D721Med (cell line): ENCODE measurements around the gene RNF41.

Experiments used
- DNase-seq: peaks from one replicate; pipeline ENCODE4 v3.0.0; 2011; ENCODE audit warnings: low spot score; ENCODE audit not compliant: insufficient read length
- FAIRE-seq: peaks from 2 replicates; lab custom pipeline; 2011; peaks lifted over from hg19 to GRCh38; lab: Jason Lieb, UNC
- TF ChIP-seq, protein P1 (sequence below): IDR thresholded peaks from 2 replicates; pipeline ENCODE4 v1.5.1; 2012; ENCODE audit warnings: mild to moderate bottlenecking, control low read depth; ENCODE audit not compliant: insufficient read depth; ENCODE audit errors: missing control alignments

RNF41 gene

DNA sequence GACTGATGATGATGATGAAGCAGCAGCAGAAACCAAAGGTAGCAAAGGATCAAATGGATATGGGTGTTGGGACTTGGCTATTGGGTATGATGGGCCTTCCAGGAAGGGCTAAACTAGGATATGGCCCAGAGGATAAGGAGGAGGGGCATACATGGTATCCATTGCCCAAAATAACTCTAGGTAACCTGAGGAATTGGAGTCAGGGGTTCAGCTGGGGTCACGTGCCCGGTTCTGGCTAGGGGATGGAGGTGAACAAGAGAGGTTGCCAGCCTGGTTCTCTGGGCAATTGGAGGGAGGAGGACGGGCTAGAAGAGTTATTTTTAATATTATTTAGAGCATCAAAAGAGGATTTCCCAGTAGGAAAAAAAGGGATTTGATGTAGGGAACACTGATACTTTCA, 39.2 kb upstream of the RNF41 start:
- DNase-seq (no peak), FAIRE-seq (no peak)
- TF ChIP-seq, protein P1, sequence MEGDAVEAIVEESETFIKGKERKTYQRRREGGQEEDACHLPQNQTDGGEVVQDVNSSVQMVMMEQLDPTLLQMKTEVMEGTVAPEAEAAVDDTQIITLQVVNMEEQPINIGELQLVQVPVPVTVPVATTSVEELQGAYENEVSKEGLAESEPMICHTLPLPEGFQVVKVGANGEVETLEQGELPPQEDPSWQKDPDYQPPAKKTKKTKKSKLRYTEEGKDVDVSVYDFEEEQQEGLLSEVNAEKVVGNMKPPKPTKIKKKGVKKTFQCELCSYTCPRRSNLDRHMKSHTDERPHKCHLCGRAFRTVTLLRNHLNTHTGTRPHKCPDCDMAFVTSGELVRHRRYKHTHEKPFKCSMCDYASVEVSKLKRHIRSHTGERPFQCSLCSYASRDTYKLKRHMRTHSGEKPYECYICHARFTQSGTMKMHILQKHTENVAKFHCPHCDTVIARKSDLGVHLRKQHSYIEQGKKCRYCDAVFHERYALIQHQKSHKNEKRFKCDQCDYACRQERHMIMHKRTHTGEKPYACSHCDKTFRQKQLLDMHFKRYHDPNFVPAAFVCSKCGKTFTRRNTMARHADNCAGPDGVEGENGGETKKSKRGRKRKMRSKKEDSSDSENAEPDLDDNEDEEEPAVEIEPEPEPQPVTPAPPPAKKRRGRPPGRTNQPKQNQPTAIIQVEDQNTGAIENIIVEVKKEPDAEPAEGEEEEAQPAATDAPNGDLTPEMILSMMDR: no peak

DNA sequence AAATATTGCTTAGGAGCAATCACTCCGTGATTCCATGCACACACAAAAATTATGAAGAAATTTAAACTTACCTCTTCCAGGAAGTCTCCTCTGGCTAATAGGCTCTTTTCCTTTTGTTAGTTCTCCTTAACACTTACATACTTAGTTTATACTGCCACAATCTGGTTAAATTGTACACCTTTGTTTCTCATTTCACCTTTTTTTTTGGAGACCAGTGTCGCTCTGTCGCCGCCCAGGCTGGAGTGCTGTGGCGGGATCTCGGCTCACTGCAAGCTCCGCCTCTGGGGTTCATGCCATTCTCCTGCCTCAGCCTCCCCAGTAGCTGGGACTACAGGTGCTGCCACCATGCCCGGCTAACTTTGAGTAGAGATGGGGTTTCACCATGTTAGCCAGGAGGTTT, 38.7 kb upstream of the RNF41 start:
- no peak for FAIRE-seq
- DNase-seq: no peak
- TF ChIP-seq, protein P1: no peak

DNA sequence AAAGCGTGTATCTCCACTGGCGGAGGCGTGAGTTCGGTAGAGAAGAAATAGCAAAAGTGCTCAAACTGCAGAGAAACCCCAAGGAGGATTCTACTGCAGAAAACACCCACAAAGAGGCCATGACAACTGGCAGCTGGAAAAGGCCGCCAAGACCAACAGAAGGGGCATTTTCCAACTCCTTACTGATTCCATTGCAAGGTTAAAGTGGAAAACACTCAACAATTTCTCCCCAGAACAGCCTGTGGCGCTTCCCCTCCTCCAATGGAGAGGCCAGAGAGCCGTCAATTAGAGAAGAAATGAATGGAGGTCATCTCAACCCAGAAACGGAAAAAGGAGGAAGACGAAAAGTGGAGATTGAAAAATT, 37.1 kb upstream of the RNF41 start:
- FAIRE-seq (no peak), DNase-seq (no peak)
- TF ChIP-seq, protein P1: no peak

DNA sequence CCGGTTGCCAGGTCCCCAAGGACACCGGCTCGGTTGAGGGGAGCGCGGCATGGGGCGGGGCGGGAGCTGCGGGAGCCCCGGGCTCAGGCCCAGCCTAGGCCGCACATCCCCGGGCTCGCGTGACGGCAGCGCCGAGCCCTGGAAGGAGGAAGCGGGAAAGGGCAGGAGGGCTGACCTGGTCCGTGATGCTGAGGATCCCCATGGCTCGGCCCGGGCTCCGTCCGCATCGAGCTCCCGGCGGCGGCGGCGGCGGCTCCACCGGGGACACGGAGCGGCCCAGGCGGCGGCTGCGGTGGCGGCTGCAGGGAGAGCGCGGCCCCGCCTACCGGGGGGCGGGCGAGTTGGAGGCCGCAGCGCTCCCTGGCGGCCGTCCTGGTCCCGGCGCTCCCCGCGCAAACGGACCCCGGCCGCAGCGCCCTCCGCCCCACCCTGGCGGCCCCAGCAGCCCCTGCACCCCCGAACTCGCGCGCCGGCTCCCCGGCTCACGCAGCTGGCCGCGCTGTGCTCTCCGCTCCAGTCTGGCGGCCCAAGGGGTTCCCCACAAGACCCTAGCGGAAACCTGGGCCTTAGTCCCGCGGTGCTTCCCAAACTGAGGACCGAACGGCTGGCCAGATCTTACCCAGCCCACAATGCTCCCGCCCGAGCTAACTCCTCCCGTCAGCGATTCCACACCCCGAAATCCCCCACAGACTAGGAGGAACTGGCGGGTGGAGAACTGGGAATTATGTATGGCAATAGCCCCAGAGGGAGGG, 36.5 kb upstream of the RNF41 start, which contains the start of gene ANKRD52:
Gene ANKRD52 (minus strand): TSS at position 317 of the 752 bp plus-strand sequence. CDS start 115 bp downstream, at position 202.
- peak; percentile 77 for DNase-seq
- TF ChIP-seq, protein P1: peak; percentile 55
- FAIRE-seq: no peak

DNA sequence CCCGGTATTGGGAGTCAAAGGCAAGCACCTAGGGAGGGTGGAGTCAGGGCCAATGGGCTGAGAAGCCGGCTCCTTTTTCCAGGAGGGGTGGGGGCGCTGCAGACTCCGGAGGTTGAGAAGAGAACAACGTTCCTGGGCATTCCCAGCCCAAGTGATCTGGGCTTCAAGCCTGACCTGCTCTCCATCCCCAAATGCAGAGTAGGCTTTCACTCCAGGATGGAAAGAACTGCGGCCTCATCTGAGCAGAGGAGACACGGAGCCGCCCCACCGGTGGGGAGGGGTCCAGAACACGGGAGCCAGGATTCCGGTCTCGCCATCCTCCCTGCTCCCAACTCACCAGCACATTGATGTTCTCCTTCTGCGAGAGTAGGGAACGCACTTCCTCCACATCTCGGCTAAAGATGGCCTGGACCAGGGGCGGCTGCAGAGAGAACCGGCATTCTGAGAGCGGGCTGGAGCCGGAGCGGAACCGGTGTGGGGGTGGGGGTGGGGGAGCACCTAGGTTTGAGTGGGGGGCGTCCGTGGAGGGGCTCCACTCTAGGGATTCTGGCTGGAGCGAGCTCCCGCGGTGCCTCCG, 35.9 kb upstream of the RNF41 start:
- DNase-seq: no peak
- TF ChIP-seq, protein P1: no peak
- FAIRE-seq: no peak

DNA sequence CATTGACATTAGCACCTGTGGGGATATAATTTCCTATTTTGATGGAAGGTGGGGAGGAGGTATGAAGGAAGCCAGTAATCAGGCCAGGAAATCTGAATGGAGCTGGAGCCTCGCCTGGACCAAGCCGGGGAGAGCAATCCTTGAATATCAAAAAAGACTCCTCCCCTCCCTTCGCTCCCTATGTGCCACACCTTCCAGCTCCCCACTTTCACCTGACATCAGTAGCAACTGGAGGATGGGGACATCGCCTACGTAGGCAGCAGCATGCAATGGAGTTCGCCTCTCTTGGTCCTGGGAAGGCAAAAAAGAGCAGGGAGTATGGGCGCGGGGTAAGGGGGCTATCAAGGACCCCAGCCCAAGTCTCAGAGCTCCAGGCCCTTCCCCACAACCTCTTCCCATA, 35.3 kb upstream of the RNF41 start:
- no peak for DNase-seq
- no peak for FAIRE-seq
- TF ChIP-seq, protein P1: no peak
